Measurements from ENCODE around the gene SUGCT.

The SUGCT gene

GRCh38 chr7:40329601-40330153 is 194.9 kb downstream of the SUGCT start:
- DNase-seq (ENCODE audit: low read depth), result peak; percentile 69
- TF ChIP-seq CTCF (IDR thresholded peaks at IDR 0.05; ENCODE audit: low read depth, low read length) (peak; percentile 55), MAX (IDR thresholded peaks at IDR 0.05; ENCODE audit: low read depth, low read length) (no peak), POLR2A (IDR thresholded peaks at IDR 0.05; ENCODE audit: extremely low read depth, insufficient read length) (no peak), MYC (IDR thresholded peaks at IDR 0.05; ENCODE audit: low read depth, low read length) (no peak)

GRCh38 chr7:40330408-40330807 is 195.6 kb downstream of the SUGCT start:
- H3K4me3 ChIP-seq (ENCODE audit: low read depth, low read length), result no peak overlapping the region
- no peak for DNase-seq (ENCODE audit: low read depth)
- TF ChIP-seq POLR2A (IDR thresholded peaks at IDR 0.05; ENCODE audit: extremely low read depth, insufficient read length) (no peak), CTCF (IDR thresholded peaks at IDR 0.05; ENCODE audit: low read depth, low read length) (no peak), MYC (IDR thresholded peaks at IDR 0.05; ENCODE audit: low read depth, low read length) (no peak), MAX (IDR thresholded peaks at IDR 0.05; ENCODE audit: low read depth, low read length) (no peak)

More at GRCh38 chr7:40329601-40330153, 194.9 kb downstream of the SUGCT start:
- H3K4me3 ChIP-seq (ENCODE audit: low read depth, low read length), result no peak overlapping the region

GRCh38 chr7:40331915-40332314 is 197.1 kb downstream of the SUGCT start:
- no peak for DNase-seq (ENCODE audit: low read depth)
- no peak overlapping the region for H3K4me3 ChIP-seq (ENCODE audit: low read depth, low read length)
- TF ChIP-seq MAX (IDR thresholded peaks at IDR 0.05; ENCODE audit: low read depth, low read length) (no peak), POLR2A (IDR thresholded peaks at IDR 0.05; ENCODE audit: extremely low read depth, insufficient read length) (no peak), CTCF (IDR thresholded peaks at IDR 0.05; ENCODE audit: low read depth, low read length) (no peak), MYC (IDR thresholded peaks at IDR 0.05; ENCODE audit: low read depth, low read length) (no peak)

- H3K4me3 ChIP-seq (ENCODE audit: low read depth, low read length), result no peak overlapping the region
- no peak for DNase-seq (ENCODE audit: low read depth)
- TF ChIP-seq MAX (IDR thresholded peaks at IDR 0.05; ENCODE audit: low read depth, low read length) (no peak), CTCF (IDR thresholded peaks at IDR 0.05; ENCODE audit: low read depth, low read length) (no peak), POLR2A (IDR thresholded peaks at IDR 0.05; ENCODE audit: extremely low read depth, insufficient read length) (no peak), MYC (IDR thresholded peaks at IDR 0.05; ENCODE audit: low read depth, low read length) (no peak)
Measured at GRCh38 chr7:40332516-40332915, 197.7 kb downstream of the SUGCT start.

GRCh38 chr7:40341836-40342235 is 207.0 kb downstream of the SUGCT start:
- H3K4me3 ChIP-seq (ENCODE audit: low read depth, low read length), result no peak overlapping the region
- DNase-seq (ENCODE audit: low read depth), result no peak
- TF ChIP-seq CTCF (IDR thresholded peaks at IDR 0.05; ENCODE audit: low read depth, low read length) (no peak), MAX (IDR thresholded peaks at IDR 0.05; ENCODE audit: low read depth, low read length) (no peak), MYC (IDR thresholded peaks at IDR 0.05; ENCODE audit: low read depth, low read length) (no peak), POLR2A (IDR thresholded peaks at IDR 0.05; ENCODE audit: extremely low read depth, insufficient read length) (no peak)
